ENCODE results near the gene ENOX1.

DNA sequence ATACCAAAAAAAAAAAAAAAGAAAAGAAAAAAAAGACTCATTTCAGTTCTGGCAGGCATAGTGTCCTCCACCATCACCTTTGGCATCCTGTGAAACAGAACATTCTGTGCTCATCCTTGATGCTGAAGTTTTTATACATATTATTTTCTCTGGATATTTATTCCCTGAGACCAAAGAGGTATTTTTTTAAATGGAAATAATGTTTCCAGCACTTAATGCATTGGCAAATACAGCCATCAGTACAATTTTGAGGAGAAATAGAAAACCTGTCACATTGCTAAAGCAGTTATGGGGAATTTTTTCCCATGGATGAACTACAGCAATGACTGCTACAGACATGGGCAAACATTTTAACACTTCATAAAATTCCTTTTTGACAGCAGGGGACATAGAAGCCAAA lies 451.0 kb downstream of the ENOX1 start:
- TF ChIP-seq SP1 (IDR thresholded peaks at IDR 0.05) = no peak
- no peak for TF ChIP-seq BHLHE40 (IDR thresholded peaks at IDR 0.05; ENCODE audit: borderline replicate concordance)
- no peak for TF ChIP-seq TARDBP (IDR thresholded peaks at IDR 0.05)
- no peak for TF ChIP-seq ZNF384 (IDR thresholded peaks at IDR 0.05)
